Spleen (tissue), 13 donors: Measurements from ENCODE around the gene CDX4. TPM values are rescaled to one million over a fixed set of nuclear protein-coding genes. Genes with fewer than 3 reads are reported as not detected.

Experiments
- DNase-seq: peaks from one replicate; pipeline ENCODE4 v3.0.0-alpha.2; 2020
- H3K27ac ChIP-seq, 8 donors: fragments of 200-600 bp; sonication (generic) in 7 of 8; 1 replicate in 4 of 8; 2 replicates in 4 of 8; pipeline versions ENCODE4 v1.5.0 to v1.8.0; 2016 to 2021; ENCODE audit warnings: inconsistent platforms in 4 of 8, mild to moderate bottlenecking in 4 of 8, moderate library complexity in 1 of 8
- H3K27me3 ChIP-seq, 7 donors: fragments of 200-600 bp; sonication (generic) in 6 of 7; replicated peaks in 1 of 7; 1 replicate in 4 of 7; 2 replicates in 3 of 7; pipeline versions ENCODE4 v1.5.0 to v1.8.0; 2016 to 2021; ENCODE audit warnings: inconsistent platforms in 3 of 7, mild to moderate bottlenecking in 1 of 7
- H3K36me3 ChIP-seq, 6 donors: fragments of 200-600 bp; sonication (generic) in 5 of 6; 1 replicate in 4 of 6; 2 replicates in 2 of 6; pipeline versions ENCODE4 v1.5.0 to v1.8.0; 2016 to 2021; ENCODE audit warnings: inconsistent platforms in 2 of 6
- H3K4me1 ChIP-seq, 6 donors: fragments of 200-600 bp; sonication (generic) in 5 of 6; 1 replicate in 3 of 6; 2 replicates in 3 of 6; pipeline versions ENCODE4 v1.5.0 to v1.8.0; 2016 to 2021; ENCODE audit warnings: inconsistent platforms in 3 of 6
- H3K4me3 ChIP-seq, 8 donors: fragments of 200-600 bp; sonication (generic) in 7 of 8; 1 replicate in 4 of 8; 2 replicates in 4 of 8; pipeline versions ENCODE4 v1.5.0 to v1.8.0; 2016 to 2021; ENCODE audit warnings: inconsistent platforms in 4 of 8, mild to moderate bottlenecking in 4 of 8, moderate library complexity in 2 of 8
- H3K9me3 ChIP-seq, 8 donors: fragments of 200-600 bp; sonication (generic) in 7 of 8; 1 replicate in 4 of 8; 2 replicates in 4 of 8; pipeline versions ENCODE4 v1.5.0 to v1.8.0; 2016 to 2021; ENCODE audit warnings: inconsistent platforms in 4 of 8
- POLR2A ChIP-seq, 3 donors: fragments of 450-650 bp; IDR thresholded peaks; one replicate each; pipeline ENCODE4 v1.5.1; 2017; ENCODE audit warnings: antibody characterized with exemption in 3 of 3, mild to moderate bottlenecking in 1 of 3
- POLR2AphosphoS5 ChIP-seq, 3 donors: sonication (generic); formaldehyde crosslinking; IDR thresholded peaks; one replicate each; pipeline ENCODE4 v1.5.1; 2017; ENCODE audit warnings: antibody characterized with exemption in 3 of 3
- WGBS, 5 donors: extraction: QIAGEN DNeasy Blood & Tissue Kit in 3 of 5; methylation state at CpG; one replicate each; pipeline versions ENCODE4 v1.1.5 to v1.1.7; 2013 to 2018; 5-methylcytosine and 5-hydroxymethylcytosine counted together
- intact Hi-C: fragments of 100-400 bp; cut with DNase I; formaldehyde crosslinking; loops from one replicate; pipeline ENCODE4 v1.15.0; 2023; ENCODE audit warnings: low total_unique reads
- long read RNA-seq, 2 donors: transcript quantifications; one replicate each; lab custom pipeline, GENCODE V29; 2026
- polyA plus RNA-seq, 3 donors: library from polyadenylated mRNA; stranded (reverse); fragments of 200-250 nt; gene quantifications; one replicate each; pipeline ENCODE4 v1.2.1, GENCODE V29; 2013
- total RNA-seq, 7 donors: library from RNA; depleted of rRNA in 3 of 7; stranded (reverse); fragments of >200 nt in 3 of 7; fragmentation: NEBNext Ultra II Directional in 4 of 7; extraction: Animal tissue kit (Norgen Biotek cat#: 25700) in 4 of 7; gene quantifications; one replicate each; pipeline versions ENCODE4 v1.1.0 to v1.2.1, GENCODE V29; 2016 to 2021
- TF ChIP-seq, protein P1 (sequence below), 11 experiments: fragments of 200-600 bp in 7 of 11; fragments of 450-650 bp in 4 of 11; sonication (generic) in 4 of 11; IDR thresholded peaks in 8 of 11; conservative IDR thresholded peaks in 3 of 11; 1 replicate in 7 of 11; 2 replicates in 4 of 11; pipeline versions ENCODE4 v1.4.0 to v1.8.0; 2016 to 2021; ENCODE audit warnings: antibody characterized with exemption in 11 of 11, inconsistent platforms in 4 of 11, mild to moderate bottlenecking in 1 of 11
- donor health status: healthy with polysubstance abuse.
- donor health status: DM: no; HTN: no; CAD: no; lungs with moderate emphysema.
- donor health status: DM: no; HTN: no; CAD: no.
- donor health status: Bipolar disorder and iron deficiency.
- donor health status: healthy.
- donor health status: DM: no; HTN: no; CAD: no.
- donor health status: DM: yes; HTN: yes; CAD: no.

Gene CDX4
- total RNA-seq = not detected
- not detected for polyA plus RNA-seq
- long read RNA-seq, donor 1 = 0 reads
- long read RNA-seq, donor 2 = 0 reads

- no peaks in the 10 kb centered on the region for H3K36me3 ChIP-seq
- no peak within 1 kb of the TSS for H3K4me3 ChIP-seq
- H3K9me3 ChIP-seq = no peaks in the 10 kb centered on the region
- no peak within 1 kb of the TSS for H3K27ac ChIP-seq
- peaks cover 0 to 59% (median 19%) of the 10 kb centered on the region in 7 donors for H3K27me3 ChIP-seq
- TF ChIP-seq POLR2A (IDR thresholded peaks at IDR 0.05) (no peak), POLR2AphosphoS5 (IDR thresholded peaks at IDR 0.05) (no peak)
- TF ChIP-seq, protein P1, sequence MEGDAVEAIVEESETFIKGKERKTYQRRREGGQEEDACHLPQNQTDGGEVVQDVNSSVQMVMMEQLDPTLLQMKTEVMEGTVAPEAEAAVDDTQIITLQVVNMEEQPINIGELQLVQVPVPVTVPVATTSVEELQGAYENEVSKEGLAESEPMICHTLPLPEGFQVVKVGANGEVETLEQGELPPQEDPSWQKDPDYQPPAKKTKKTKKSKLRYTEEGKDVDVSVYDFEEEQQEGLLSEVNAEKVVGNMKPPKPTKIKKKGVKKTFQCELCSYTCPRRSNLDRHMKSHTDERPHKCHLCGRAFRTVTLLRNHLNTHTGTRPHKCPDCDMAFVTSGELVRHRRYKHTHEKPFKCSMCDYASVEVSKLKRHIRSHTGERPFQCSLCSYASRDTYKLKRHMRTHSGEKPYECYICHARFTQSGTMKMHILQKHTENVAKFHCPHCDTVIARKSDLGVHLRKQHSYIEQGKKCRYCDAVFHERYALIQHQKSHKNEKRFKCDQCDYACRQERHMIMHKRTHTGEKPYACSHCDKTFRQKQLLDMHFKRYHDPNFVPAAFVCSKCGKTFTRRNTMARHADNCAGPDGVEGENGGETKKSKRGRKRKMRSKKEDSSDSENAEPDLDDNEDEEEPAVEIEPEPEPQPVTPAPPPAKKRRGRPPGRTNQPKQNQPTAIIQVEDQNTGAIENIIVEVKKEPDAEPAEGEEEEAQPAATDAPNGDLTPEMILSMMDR (IDR thresholded peaks at IDR 0.05 in 8 of 11, conservative IDR thresholded peaks at IDR 0.05 in 3 of 11) = no peak
- no peaks in the 10 kb centered on the region for H3K4me1 ChIP-seq
- DNase-seq = no peak
- WGBS, 5 donors = 33 to 53% (median 38%) methylated on average over 3 to 7 of the region's 7 CpGs
- intact Hi-C loops = no loop called here
These were observed at the start of gene CDX4 for GRCh38 chrX:73446831-73447230. Gene CDX4, plus strand, starts transcription at chrX:73447053. Its CDS starts 201 bp downstream, at chrX:73447254.

DNA sequence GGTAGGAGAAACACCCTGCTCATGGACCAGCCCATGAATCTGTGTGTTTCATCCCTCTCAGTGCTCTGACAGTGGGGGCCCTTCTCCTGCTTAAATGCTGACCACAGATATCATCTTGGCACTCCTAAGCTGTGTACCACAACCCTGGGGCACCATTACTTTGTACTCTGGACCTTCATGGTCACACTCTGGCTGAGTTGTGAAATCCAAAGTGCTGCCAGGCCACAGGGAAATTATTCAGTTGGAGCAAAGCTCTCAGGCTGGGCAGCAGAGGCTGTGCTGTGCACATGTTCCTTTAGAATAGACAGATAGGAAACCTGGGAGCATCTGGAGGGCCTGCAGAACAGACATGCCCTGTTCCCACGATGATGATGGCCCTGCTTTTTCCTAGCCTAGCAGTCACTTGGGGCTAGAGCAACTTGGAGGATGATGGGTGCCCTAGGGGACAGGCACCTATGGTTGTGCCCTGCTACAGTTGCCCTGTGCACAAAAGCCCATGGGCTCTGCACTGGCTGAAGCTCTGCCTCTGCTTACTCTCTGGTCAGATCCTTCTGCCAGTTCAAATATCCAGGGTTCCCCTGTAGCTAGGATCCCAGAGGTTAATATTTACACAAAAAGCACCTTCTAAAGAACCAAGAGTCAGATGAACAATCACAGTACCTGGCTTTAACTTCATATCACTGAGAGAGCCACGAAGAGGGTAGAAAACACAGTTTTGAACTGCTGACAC is 48.5 kb upstream of the CDX4 start:
- no peak for TF ChIP-seq POLR2A (IDR thresholded peaks at IDR 0.05)
- TF ChIP-seq, protein P1 (IDR thresholded peaks at IDR 0.05 in 8 of 11, conservative IDR thresholded peaks at IDR 0.05 in 3 of 11) = no peak
- TF ChIP-seq POLR2AphosphoS5 (IDR thresholded peaks at IDR 0.05) = no peak
- WGBS, 5 donors = 29 to 67% (median 33%) methylated on average over 1 to 2 of the region's 2 CpGs
- peaks cover 0 to 20% (median 0%) of the 10 kb centered on the region in 7 donors for H3K27me3 ChIP-seq
- H3K36me3 ChIP-seq = no peaks in the 10 kb centered on the region
- no peak overlapping the region for H3K4me3 ChIP-seq
- H3K27ac ChIP-seq = no peak overlapping the region
- intact Hi-C loops = no loop called here
- no peak for DNase-seq
- H3K9me3 ChIP-seq = peaks cover 0 to 5% (median 0%) of the 10 kb centered on the region in 8 donors
- no peaks in the 10 kb centered on the region for H3K4me1 ChIP-seq

DNA sequence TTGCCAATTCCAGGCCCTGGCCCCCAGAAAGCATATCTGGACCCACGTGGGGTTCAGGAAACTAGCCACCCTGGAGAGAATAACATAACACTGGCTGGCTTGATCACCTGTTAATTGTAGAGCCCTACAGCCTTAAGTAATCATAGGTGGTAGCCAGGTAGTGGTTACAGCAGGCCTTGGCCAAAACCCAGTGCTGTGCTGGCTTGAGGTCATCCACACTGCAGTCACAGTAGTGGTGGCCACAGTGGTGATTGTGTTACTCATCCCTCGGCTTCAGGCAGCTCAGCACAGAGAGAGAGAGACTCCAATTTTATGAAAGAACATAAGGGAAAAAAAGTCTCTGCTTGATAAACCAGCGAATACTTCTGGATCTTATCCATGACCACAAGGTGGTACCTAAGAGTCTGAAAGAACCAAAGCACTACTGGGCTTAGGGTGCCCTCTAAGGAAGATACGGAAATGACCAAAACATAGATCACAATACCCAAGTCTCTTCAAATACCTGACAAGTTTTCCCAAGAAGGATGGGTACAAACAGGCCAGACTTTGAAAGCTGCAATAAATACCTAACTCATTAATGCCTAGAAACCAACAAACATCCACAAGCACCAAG is 46.6 kb upstream of the CDX4 start:
- H3K4me1 ChIP-seq = no peaks in the 10 kb centered on the region
- 62 to 87% (median 68%) methylated on average over 2 to 4 of the region's 4 CpGs for WGBS, 5 donors
- TF ChIP-seq, protein P1 (IDR thresholded peaks at IDR 0.05 in 8 of 11, conservative IDR thresholded peaks at IDR 0.05 in 3 of 11) = no peak
- TF ChIP-seq POLR2AphosphoS5 (IDR thresholded peaks at IDR 0.05) (no peak), POLR2A (IDR thresholded peaks at IDR 0.05) (no peak)
- no peaks in the 10 kb centered on the region for H3K9me3 ChIP-seq
- DNase-seq = no peak
- H3K27ac ChIP-seq = no peak overlapping the region
- intact Hi-C loops = no loop called here
- H3K4me3 ChIP-seq = no peak overlapping the region
- no peaks in the 10 kb centered on the region for H3K36me3 ChIP-seq
- H3K27me3 ChIP-seq = peaks cover 0 to 20% (median 0%) of the 10 kb centered on the region in 7 donors
